ENCODE data around the gene ENOX1. TPM values are rescaled to one million over a fixed set of nuclear protein-coding genes. Genes with fewer than 3 reads are reported as not detected.
"Not testable (repeated sequence)": the region's sequence is repeated elsewhere in the genome, so short reads cannot be mapped to it uniquely, and the experiment has no call there.

ENOX1 gene
- total RNA-seq (2022), result 1.5 and 1.8 TPM in 2 replicates
- Bru-seq, nascent RNA, result percentile 39 among the genes with signal in this experiment
- percentile 25 among the genes with signal in this experiment for BruChase-seq, experiment 1, labeled RNA remaining after a 6-hour chase
- BruChase-seq, experiment 2, labeled RNA remaining after a 2-hour chase, result percentile 33 among the genes with signal in this experiment
- long read RNA-seq, partial matches to known transcripts, result 1 of 5 reads
- long read RNA-seq, other reads (novel, unspliced or antisense), result 4 of 5 reads

GRCh38 chr13:43786766-43787517 lies at the start of gene ENOX1:
TSS of gene ENOX1 (minus strand) at chr13:43786972.
- no peaks in the 10 kb centered on the region for H3K36me3 Mint-ChIP-seq (ENCODE audit: insufficient read depth, unreplicated experiment)
- peak; percentile 60 for DNase-seq (ENCODE audit: unreplicated experiment)
- H3K27me3 Mint-ChIP-seq (ENCODE audit: insufficient read depth, unreplicated experiment), result no peaks in the 10 kb centered on the region
- ChIA-PET POLR2A (interaction anchor here (0.8 to 1.7 kb wide), 4 partner anchors 8 to 892 kb away, joined by 3 to 4 read pairs (median 4); no protein-coding TSS in a partner anchor), CTCF (interaction anchor here (0.7 to 1.9 kb wide), 6 partner anchors 17 to 1134 kb away, joined by 3 to 5 read pairs (median 4); no protein-coding TSS in a partner anchor)
- H3K4me1 Mint-ChIP-seq (ENCODE audit: insufficient read depth, unreplicated experiment), result peaks cover 20% of the 10 kb centered on the region
- peak; percentile 12 for TF ChIP-seq CTCF (IDR thresholded peaks at IDR 0.05; ENCODE audit: unreplicated experiment)
- TSS peak; percentile 68 for BruUV-seq (replicated peaks)
- peak within 1 kb of the TSS; percentile 23 for H3K27ac Mint-ChIP-seq (ENCODE audit: low read depth, unreplicated experiment)
- intact Hi-C loops (cut with micrococcal nuclease), result loop anchor here (1.0 to 5.0 kb wide), 5 partner anchors 555 to 1190 kb away; no protein-coding TSS in a partner anchor
- peak within 1 kb of the TSS; percentile 80 for H3K4me3 Mint-ChIP-seq (ENCODE audit: unreplicated experiment)
- H3K9me3 Mint-ChIP-seq (ENCODE audit: unreplicated experiment), result no peaks in the 10 kb centered on the region

- Mint-ChIP-seq H3K4me1 (ENCODE audit: insufficient read depth, unreplicated experiment) (peaks cover 6% of the 10 kb centered on the region), H3K4me3 (ENCODE audit: unreplicated experiment) (no peak overlapping the region), H3K27me3 (ENCODE audit: insufficient read depth, unreplicated experiment) (no peaks in the 10 kb centered on the region), H3K36me3 (ENCODE audit: insufficient read depth, unreplicated experiment) (no peaks in the 10 kb centered on the region), H3K9me3 (ENCODE audit: unreplicated experiment) (no peaks in the 10 kb centered on the region), H3K27ac (ENCODE audit: low read depth, unreplicated experiment) (no peak overlapping the region)
- BruUV-seq (replicated peaks), result no TSS peak
- no peak for TF ChIP-seq CTCF (IDR thresholded peaks at IDR 0.05; ENCODE audit: unreplicated experiment)
- intact Hi-C loops (cut with micrococcal nuclease), result no loop called here
- ChIA-PET POLR2A (no interaction called here), CTCF (interaction anchor here (0.6 kb wide), 1 partner anchor 105 kb away, joined by 3 read pairs; no protein-coding TSS in a partner anchor)
- DNase-seq (ENCODE audit: unreplicated experiment), result peak; percentile 25
These were observed 48.9 kb upstream of the ENOX1 start for GRCh38 chr13:43835701-43836100.

- no peaks in the 10 kb centered on the region for H3K9me3 Mint-ChIP-seq (ENCODE audit: unreplicated experiment)
- no peak overlapping the region for H3K4me3 Mint-ChIP-seq (ENCODE audit: unreplicated experiment)
- intact Hi-C loops (cut with micrococcal nuclease), result no loop called here
- peaks cover 13% of the 10 kb centered on the region for H3K4me1 Mint-ChIP-seq (ENCODE audit: insufficient read depth, unreplicated experiment)
- DNase-seq (ENCODE audit: unreplicated experiment), result peak; percentile 36
- peak overlapping the region; percentile 84 for H3K27ac Mint-ChIP-seq (ENCODE audit: low read depth, unreplicated experiment)
- TF ChIP-seq CTCF (IDR thresholded peaks at IDR 0.05; ENCODE audit: unreplicated experiment), result no peak
- no TSS peak for BruUV-seq (replicated peaks)
- ChIA-PET POLR2A (interaction anchor here (0.9 to 1.1 kb wide), 3 partner anchors 8 to 25 kb away, joined by 3 read pairs; no protein-coding TSS in a partner anchor), CTCF (interaction anchor here (0.6 to 1.2 kb wide), 2 partner anchors 33 to 113 kb away, joined by 3 to 9 read pairs; no protein-coding TSS in a partner anchor)
- no peaks in the 10 kb centered on the region for H3K27me3 Mint-ChIP-seq (ENCODE audit: insufficient read depth, unreplicated experiment)
- H3K36me3 Mint-ChIP-seq (ENCODE audit: insufficient read depth, unreplicated experiment), result no peaks in the 10 kb centered on the region
These were observed 44.3 kb upstream of the ENOX1 start for GRCh38 chr13:43831088-43831487.

GRCh38 chr13:43830497-43830881 lies 43.7 kb upstream of the ENOX1 start:
- H3K27ac Mint-ChIP-seq (ENCODE audit: low read depth, unreplicated experiment), result peak overlapping the region; percentile 84
- H3K4me3 Mint-ChIP-seq (ENCODE audit: unreplicated experiment), result peak overlapping the region; percentile 41
- POLR2A ChIA-PET, result interaction anchor here (1.0 kb wide), 1 partner anchor 14 kb away, joined by 3 read pairs; no protein-coding TSS in a partner anchor
- no peaks in the 10 kb centered on the region for H3K9me3 Mint-ChIP-seq (ENCODE audit: unreplicated experiment)
- peak; percentile 78 for DNase-seq (ENCODE audit: unreplicated experiment)
- H3K27me3 Mint-ChIP-seq (ENCODE audit: insufficient read depth, unreplicated experiment), result no peaks in the 10 kb centered on the region
- H3K36me3 Mint-ChIP-seq (ENCODE audit: insufficient read depth, unreplicated experiment), result no peaks in the 10 kb centered on the region
- intact Hi-C loops (cut with micrococcal nuclease), result no loop called here
- BruUV-seq (replicated peaks), result no TSS peak
- H3K4me1 Mint-ChIP-seq (ENCODE audit: insufficient read depth, unreplicated experiment), result peaks cover 13% of the 10 kb centered on the region
- no peak for TF ChIP-seq CTCF (IDR thresholded peaks at IDR 0.05; ENCODE audit: unreplicated experiment)
- CTCF ChIA-PET, result no interaction called here

- H3K4me1 Mint-ChIP-seq (ENCODE audit: insufficient read depth, unreplicated experiment); intact Hi-C loops (cut with micrococcal nuclease); DNase-seq (ENCODE audit: unreplicated experiment); H3K27ac Mint-ChIP-seq (ENCODE audit: low read depth, unreplicated experiment); BruUV-seq (replicated peaks); H3K36me3 Mint-ChIP-seq (ENCODE audit: insufficient read depth, unreplicated experiment); CTCF ChIA-PET; H3K4me3 Mint-ChIP-seq (ENCODE audit: unreplicated experiment); H3K27me3 Mint-ChIP-seq (ENCODE audit: insufficient read depth, unreplicated experiment); H3K9me3 Mint-ChIP-seq (ENCODE audit: unreplicated experiment): not testable (repeated sequence)
- POLR2A ChIA-PET, result interaction anchor here (0.6 kb wide), 1 partner anchor 1105 kb away, joined by 3 read pairs; no protein-coding TSS in a partner anchor
These were observed 37.9 kb upstream of the ENOX1 start for GRCh38 chr13:43824656-43825055.

All from MCF 10A (cell line).